Embryonic facial prominence (tissue), 1 donor: Measurements from ENCODE around the gene SLC39A10.
"Not testable (repeated sequence)": the region's sequence is repeated elsewhere in the genome, so short reads cannot be mapped to it uniquely, and the experiment has no call there.

Experiments
- DNase-seq: peaks from one replicate; pipeline ENCODE4 v3.0.0-alpha.2; 2016; ENCODE audit errors: extremely low spot score

SLC39A10 gene

DNA sequence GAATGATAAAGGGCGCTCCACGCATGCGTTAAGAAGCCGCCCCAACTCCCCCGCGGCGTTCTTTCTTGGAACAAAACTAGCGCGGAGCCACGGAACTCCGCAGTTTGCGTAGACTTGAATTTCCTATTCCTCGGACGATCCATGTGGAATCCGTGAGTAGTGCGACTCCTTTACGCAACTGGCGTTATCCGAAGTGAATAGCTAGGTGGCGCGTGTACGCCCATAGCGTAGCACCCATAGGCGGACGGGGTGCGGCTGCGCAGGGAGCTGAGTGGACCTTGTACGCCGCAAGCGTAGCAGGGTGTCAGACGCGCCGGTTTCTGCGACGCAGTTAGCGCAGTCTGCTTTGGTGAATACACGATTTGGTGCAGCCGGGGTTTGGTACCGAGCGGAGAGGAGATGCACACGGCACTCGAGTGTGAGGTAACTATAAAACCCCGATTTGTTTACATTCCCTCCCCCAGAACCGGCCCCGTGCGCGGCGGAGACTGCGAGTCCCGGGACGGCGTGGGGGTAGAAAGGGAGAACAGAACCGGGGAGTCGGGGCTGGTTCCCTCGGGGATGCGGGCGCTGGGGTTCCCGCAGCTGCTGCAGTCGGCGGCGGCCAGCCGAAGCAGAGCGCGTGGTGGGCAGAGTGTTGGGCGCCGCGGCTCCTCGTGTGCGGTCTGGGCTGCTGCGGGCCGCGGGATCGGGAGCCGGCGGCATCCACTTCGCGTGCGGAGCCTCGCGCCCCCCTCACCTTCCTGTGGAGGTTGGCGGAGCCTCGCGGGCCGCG is at the start of gene SLC39A10:
TSS of gene SLC39A10 (plus strand) at position 368 of the 775 bp plus-strand sequence. CDS start 22,817 bp downstream, outside the sequence.
- DNase-seq = peak; percentile 97

DNA sequence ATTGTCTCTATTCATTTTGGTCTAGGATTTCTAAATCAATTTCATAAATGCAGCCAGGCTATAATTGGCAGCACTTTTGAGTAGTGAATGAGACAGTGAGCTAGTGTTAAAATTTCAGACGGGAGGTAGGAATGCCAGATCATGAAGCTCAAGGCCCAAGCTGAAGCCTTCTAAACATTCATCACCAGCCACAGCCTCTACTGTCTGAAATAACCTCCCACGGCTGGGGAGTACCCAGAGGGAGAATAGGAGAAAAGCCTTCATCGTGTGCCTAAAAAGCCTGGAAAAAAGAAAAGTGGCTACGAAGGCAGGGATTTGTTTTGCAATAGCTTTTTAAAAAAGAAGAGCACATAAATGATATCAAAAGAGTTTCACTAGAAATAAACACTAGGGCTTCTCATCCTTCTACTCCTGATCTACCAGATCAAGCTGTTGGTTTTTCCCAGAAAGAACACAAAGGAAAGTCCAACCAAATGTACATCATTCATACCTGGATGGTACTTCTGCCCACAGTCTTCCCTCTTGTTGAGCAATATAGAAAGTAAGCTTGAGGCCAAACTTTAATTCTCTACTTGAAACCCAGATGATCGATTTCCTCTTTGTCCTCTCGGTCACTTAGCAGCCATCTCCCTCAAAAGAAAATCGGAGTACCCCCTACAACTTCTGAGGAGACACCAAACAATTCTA is 48.1 kb upstream of the SLC39A10 start:
- DNase-seq = no peak

- DNase-seq = no peak
Measured at GRCh38 chr2:195610717-195611116, 46.3 kb upstream of the SLC39A10 start.

- peak; percentile 28 for DNase-seq
Measured at GRCh38 chr2:195612611-195613495, 44.2 kb upstream of the SLC39A10 start.

- DNase-seq = no peak
Measured at GRCh38 chr2:195613922-195614321, 43.1 kb upstream of the SLC39A10 start.

GRCh38 chr2:195619590-195619989 is 37.4 kb upstream of the SLC39A10 start:
- no peak for DNase-seq

DNA sequence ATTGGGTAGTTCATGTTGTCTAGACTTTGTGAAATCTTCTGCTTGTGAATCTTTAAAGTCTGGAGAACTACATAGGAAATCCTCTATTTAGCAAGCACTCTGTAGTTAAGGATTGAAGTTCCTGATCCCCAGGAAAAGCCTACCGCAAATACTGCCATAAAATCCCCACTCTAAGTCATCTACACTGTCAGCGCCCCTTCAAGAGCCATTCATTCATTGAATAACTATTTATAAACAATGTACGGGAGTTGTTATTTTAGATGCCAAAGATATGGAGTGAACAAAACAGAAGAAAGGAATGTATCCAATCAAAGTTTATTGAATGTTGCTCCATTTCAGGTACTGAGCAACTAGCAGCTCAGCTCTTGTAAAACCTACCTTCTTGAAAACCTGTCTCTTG is 36.5 kb upstream of the SLC39A10 start:
- DNase-seq = no peak

DNA sequence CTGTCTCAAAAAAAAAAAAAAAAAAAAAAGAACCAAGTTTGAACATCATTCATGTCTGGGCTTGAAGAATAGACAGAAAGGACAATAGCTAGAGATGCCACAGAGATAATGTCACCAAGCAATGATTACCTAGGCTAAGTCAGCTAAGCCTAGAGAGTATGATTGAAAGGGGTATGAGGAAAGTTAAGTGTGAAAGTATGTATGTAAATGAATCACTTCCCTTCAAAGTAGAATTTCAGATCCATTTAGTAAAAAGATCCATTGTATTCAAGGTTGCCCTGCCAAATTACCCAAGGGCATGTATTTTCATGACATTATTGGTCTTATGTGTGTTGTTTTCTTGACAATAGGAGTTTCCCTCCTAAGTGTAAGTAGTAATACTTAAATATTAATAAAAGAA is 34.1 kb upstream of the SLC39A10 start:
- no peak for DNase-seq

- no peak for DNase-seq
Measured at GRCh38 chr2:195626507-195626906, 30.5 kb upstream of the SLC39A10 start.

DNA sequence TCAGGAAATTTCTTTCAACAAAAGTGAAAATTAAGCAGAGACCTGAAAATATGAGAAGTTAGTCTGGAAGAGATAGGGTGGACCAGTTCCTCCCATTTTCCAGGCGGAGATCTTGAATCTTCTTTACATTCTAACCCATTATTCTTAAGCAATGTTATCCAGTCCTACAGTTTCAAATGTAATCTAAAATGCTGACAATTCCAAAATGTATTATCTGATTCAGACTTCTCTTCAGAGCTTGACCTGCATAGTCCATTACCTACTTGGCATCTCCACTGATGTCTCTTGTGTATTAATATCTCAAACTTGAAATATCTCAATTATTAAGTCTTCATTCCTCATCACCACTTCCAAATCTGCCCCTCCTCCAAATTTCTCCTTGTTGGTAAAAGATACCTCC is 28.4 kb upstream of the SLC39A10 start:
- no peak for DNase-seq

GRCh38 chr2:195632856-195633572 is 24.0 kb upstream of the SLC39A10 start:
- DNase-seq = no peak

- no peak for DNase-seq
Measured at GRCh38 chr2:195633573-195633870, 23.5 kb upstream of the SLC39A10 start.

DNA sequence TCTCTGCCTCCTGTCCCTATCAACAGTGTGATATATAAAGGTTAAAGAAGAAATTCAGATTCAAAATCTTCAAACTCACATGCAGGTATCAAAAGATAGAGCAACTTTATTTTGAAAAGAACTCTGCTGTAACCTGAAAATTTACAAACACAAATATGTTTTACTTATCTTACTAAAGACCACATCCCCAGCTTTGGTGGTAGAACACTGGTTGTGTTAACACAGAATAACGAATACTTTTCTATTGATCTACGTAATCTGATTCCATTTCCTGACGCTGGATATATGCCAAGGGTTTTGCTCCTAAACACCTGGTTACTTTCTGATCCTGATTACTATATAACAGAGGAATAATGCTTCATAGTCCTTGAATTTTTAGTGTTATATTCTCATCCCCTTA is 23.1 kb upstream of the SLC39A10 start:
- DNase-seq = no peak

- no peak for DNase-seq
Measured at GRCh38 chr2:195636890-195637289, 20.1 kb upstream of the SLC39A10 start.

DNA sequence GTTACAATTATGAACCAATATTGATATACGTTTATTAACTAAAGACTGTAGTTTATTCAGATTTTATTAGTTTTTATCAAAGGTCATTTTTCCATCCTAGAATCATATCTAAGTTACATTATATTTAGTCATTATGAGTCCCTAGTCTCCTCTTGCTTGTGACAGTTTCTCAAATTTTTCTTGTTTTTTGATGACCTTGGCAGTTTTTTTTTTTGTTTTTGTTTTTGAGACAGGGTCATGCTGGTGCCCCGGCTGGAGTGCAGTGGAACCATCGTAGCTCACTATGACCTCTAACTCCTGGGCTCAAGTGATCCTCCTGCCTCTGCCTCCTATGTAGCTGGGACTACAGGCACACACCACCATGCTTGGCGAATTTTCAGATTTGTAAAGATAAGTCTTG is 18.3 kb upstream of the SLC39A10 start:
- DNase-seq = no peak

- DNase-seq = no peak
Measured at GRCh38 chr2:195639238-195639858, 17.7 kb upstream of the SLC39A10 start.

DNA sequence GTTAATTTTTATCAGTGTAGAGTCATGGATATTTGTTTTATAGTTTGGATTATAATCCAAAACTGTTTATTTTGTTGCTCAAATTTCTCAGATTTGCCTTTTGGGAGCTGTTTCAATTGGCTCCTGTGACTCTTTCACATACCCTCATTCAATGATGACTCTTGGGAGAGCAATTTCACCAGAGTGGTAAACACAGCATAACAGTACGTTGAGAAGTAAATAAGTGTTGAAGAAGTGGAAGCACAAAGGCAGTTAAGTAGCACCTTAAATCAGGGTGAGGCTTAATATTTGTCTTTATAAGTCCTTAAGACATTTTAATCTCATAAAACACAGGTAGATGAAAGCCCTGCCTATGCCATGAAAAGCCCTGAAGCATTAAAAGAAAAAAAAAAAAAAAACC is 17.1 kb upstream of the SLC39A10 start:
- DNase-seq = no peak

- DNase-seq = no peak
Measured at GRCh38 chr2:195642027-195642678, 14.9 kb upstream of the SLC39A10 start.

DNA sequence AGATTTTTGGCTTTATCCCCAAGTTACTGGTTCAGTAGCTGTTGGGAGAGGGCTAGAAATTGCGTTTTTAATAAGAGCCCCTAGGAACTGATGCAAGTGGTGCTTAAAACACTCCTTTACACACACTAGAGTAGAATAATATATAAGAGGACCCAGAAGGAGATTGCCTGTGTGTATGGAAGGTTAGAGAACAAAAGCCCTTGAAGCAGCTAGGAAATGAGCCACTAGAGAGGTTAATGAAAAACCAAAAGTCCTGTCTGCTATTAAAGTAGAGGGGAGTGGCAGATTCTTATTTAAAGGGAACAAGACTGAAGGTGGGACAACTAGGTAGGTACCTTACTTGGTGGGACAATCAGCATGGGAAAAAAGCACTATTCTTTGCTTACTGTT is 14.4 kb upstream of the SLC39A10 start:
- no peak for DNase-seq

GRCh38 chr2:195644708-195645107 is 12.3 kb upstream of the SLC39A10 start:
- not testable (repeated sequence) for DNase-seq

DNA sequence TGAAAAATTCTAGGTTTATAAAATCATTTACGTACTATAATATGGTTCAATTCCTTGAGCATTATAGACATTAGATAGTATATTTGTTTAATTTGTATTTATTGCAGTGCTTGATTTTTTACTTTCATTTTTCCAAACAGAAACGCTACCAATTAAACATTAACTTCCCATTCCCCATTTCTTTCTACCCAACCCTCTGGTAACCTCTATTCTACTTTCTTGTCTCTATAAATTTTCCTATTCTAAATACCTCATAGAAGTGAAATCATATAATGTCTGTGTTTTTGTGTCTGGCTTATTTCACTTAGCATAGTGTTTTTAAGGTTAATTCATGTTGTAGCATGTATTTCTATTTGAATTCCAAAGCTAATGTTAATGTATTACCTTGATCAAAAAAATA is 11.6 kb upstream of the SLC39A10 start:
- no peak for DNase-seq
